SK-N-MC (cell line): ENCODE measurements around the gene GNAQ.

Source experiments
- DNase-seq: peaks from one replicate; pipeline ENCODE4 v3.0.0-alpha.2; 2011; ENCODE audit warnings: low read depth, low spot score
- H3K27ac ChIP-seq: fragments of 200-600 bp; sonication (generic); 2 replicates; pipeline ENCODE4 v1.5.1; 2016; ENCODE audit warnings: mixed run types
- H3K36me3 ChIP-seq: fragments of 200-600 bp; sonication (generic); 2 replicates; pipeline ENCODE4 v1.6.1; 2017; ENCODE audit warnings: antibody characterized with exemption, low read length, mixed read lengths; ENCODE audit not compliant: insufficient read depth
- H3K4me3 ChIP-seq: fragments of 200-600 bp; sonication (generic); 2 replicates; pipeline ENCODE4 v1.5.1; 2016
- H3K9ac ChIP-seq: fragments of 200-600 bp; sonication (generic); 2 replicates; pipeline ENCODE4 v1.8.0; 2017; ENCODE audit warnings: mixed run types, mixed read lengths; ENCODE audit not compliant: insufficient read length
- H3K9me3 ChIP-seq: fragments of 200-600 bp; sonication (generic); 2 replicates; pipeline ENCODE4 v1.6.1; 2017; ENCODE audit warnings: low read depth, mild to moderate bottlenecking, antibody characterized with exemption, low read length, moderate library complexity, mixed read lengths
- EZH2 ChIP-seq: fragments of 200-600 bp; sonication (generic); IDR thresholded peaks from one replicate; pipeline ENCODE4 v1.6.1; 2017; ENCODE audit warnings: antibody characterized with exemption
- FOXP2 ChIP-seq: optimal IDR thresholded peaks from 2 replicates; pipeline ENCODE3; 2011; ENCODE audit warnings: mild to moderate bottlenecking, moderate library complexity; ENCODE audit not compliant: insufficient read depth; ENCODE audit errors: extremely low read length, control extremely low read depth
- POLR2AphosphoS5 ChIP-seq: IDR thresholded peaks from 2 replicates; pipeline ENCODE4 v1.6.1; 2012; ENCODE audit warnings: mild to moderate bottlenecking, low read depth, low read length, borderline replicate concordance

Gene GNAQ

DNA sequence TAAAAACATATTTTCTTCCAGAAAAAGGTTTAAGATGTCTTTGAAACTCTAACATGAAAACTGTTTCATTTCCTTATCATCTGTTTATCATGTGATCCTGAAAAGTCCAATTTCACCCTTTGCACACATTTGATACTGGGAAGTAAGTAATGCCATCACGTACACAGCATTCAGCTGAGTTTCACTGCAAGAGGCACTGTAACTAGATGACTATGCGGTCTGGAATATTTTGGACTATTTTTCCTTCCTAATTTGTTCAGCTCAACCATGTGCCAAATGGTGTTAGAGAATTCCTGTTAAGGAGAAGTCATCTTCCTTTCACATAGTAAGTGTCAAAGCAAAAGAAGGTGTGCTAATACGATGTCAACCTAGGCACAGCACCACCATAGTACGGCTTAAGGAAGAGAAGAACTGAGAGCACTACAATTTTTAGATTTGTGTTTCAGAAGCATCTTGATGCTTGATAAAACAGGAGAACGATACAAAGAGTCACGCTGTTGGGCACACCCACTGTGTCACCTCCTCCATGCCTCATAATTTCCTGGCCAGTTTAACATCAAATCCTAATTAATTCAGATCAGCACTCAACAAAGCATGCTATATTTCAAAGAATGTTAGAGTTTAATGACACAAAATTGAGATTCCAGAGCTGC is 77.5 kb downstream of the GNAQ start:
- no peak for DNase-seq
- no peak overlapping the region for H3K4me3 ChIP-seq
- TF ChIP-seq POLR2AphosphoS5: no peak
- TF ChIP-seq EZH2: no peak
- no peak for TF ChIP-seq FOXP2
- H3K36me3 ChIP-seq: no peaks in the 10 kb centered on the region
- H3K27ac ChIP-seq: peak overlapping the region; percentile 32; the same call in 1 of the 2 replicates
- H3K9me3 ChIP-seq: no peaks in the 10 kb centered on the region
- H3K9ac ChIP-seq: no peak overlapping the region

- no peaks in the 10 kb centered on the region for H3K9me3 ChIP-seq
- H3K27ac ChIP-seq: peak overlapping the region; percentile 32; the same call in 1 of the 2 replicates
Measured at GRCh38 chr9:77953590-77953989, 78.0 kb downstream of the GNAQ start.

DNA sequence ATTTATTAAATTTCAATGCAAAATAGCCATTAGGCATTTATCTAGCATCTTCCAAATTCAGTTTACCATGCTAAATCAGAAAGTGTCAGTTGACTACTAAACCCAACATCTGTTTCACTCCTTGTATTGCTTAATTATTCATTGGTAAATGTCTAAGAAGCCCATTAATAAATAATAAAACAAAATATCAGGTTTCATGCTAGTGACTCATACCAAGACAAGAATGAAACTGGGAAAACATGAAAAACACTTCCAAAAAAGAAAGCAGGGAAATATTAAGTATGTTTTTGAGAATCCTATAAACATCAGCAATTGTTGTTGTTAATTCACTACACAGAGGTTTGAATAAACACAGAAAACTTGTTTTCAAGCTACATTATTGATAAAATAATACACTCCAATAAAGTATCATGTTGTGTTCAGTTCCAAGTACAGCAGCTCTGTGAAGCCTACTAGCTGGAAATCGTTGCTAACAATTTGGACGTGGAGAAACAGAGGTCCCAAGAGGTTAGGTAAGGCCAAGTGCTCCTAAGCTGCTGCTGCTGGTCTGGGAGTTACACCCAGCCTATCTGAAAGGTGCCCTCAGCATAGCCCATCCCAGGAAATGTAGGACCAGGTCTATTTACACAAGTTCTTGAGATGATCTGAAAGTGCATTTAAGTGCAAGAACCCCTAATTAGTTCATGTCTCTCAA is 78.8 kb downstream of the GNAQ start:
- Histone ChIP-seq H3K4me3 (peak overlapping the region; percentile 20; the same call in 1 of the 2 replicates), H3K9ac (no peak overlapping the region), H3K27ac (0 out of 2 replicates have a peak overlapping the region, but pooled peaks have one; percentile 32), H3K36me3 (no peaks in the 10 kb centered on the region), H3K9me3 (no peaks in the 10 kb centered on the region)
- no peak for DNase-seq
- TF ChIP-seq EZH2 (no peak), POLR2AphosphoS5 (no peak), FOXP2 (no peak)

More at GRCh38 chr9:77953590-77953989, 78.0 kb downstream of the GNAQ start:
- DNase-seq: no peak
- H3K36me3 ChIP-seq: no peaks in the 10 kb centered on the region
- no peak overlapping the region for H3K4me3 ChIP-seq
- no peak overlapping the region for H3K9ac ChIP-seq
- TF ChIP-seq POLR2AphosphoS5 (no peak), FOXP2 (no peak), EZH2 (no peak)

DNA sequence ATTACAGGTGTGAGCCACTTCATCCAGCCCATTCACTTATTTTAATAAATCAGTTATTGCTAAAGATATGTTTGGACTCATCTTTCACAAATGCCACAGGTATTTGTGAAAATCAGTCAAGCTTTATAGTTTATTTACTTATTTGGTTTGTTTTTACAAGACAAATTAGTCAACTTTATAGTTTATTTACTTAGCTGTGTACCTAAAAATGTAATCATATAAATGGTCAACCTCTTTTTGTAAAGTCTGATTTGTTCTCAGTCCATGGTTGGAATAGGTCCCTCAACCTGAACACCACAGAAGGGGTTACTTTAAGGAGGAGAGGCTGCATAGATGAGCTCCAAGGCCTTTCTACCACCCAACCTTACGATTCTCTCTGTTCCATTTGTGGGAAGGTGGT is 80.2 kb downstream of the GNAQ start:
- Histone ChIP-seq H3K36me3 (no peaks in the 10 kb centered on the region), H3K4me3 (no peak overlapping the region), H3K27ac (no peak overlapping the region), H3K9ac (no peak overlapping the region), H3K9me3 (no peaks in the 10 kb centered on the region)
- TF ChIP-seq FOXP2: no peak
- TF ChIP-seq POLR2AphosphoS5: no peak
- TF ChIP-seq EZH2: no peak
- no peak for DNase-seq

- TF ChIP-seq POLR2AphosphoS5 (no peak), EZH2 (no peak), FOXP2 (no peak)
- no peak overlapping the region for H3K27ac ChIP-seq
- no peaks in the 10 kb centered on the region for H3K9me3 ChIP-seq
- DNase-seq: no peak
- H3K36me3 ChIP-seq: no peaks in the 10 kb centered on the region
- H3K4me3 ChIP-seq: no peak overlapping the region
- H3K9ac ChIP-seq: no peak overlapping the region
Measured at GRCh38 chr9:77949751-77950436, 81.7 kb downstream of the GNAQ start.

- no peak overlapping the region for H3K4me3 ChIP-seq
- TF ChIP-seq FOXP2 (no peak), POLR2AphosphoS5 (no peak), EZH2 (no peak)
- no peak overlapping the region for H3K27ac ChIP-seq
- DNase-seq: no peak
- no peak overlapping the region for H3K9ac ChIP-seq
- H3K36me3 ChIP-seq: no peaks in the 10 kb centered on the region
- no peaks in the 10 kb centered on the region for H3K9me3 ChIP-seq
Measured at GRCh38 chr9:77947651-77948050, 84.0 kb downstream of the GNAQ start.

DNA sequence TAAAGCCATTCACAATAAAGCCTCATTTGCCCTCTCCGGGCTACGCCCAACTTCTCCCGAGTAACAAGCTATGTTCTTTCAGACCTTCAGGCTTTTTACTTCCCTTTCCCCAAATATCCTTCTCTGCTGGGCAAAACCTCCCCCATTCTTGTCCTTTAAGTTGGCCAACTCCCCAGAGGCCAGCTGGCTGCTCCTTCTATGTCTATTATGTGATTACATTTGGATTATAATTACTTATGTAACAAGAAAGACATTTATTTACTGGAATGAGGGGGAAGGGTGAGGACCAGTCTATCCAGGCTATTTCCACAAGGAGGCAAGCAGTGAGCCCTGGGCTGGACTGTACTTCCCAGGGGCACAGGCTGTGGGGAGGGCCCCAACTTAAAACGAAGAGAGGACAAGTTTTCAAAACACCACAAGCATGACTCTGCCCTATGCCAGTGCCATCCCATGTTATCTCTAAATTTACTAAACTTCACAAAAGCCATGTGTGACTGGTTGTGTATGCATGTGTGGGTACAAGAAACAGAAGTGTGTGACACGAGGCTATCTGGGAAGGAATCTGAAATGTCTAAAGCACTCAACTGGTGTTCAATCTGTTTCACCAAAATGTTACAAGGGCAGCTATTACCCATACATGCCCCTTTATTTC is 84.5 kb downstream of the GNAQ start:
- DNase-seq: no peak
- Histone ChIP-seq H3K9ac (no peak overlapping the region), H3K9me3 (no peaks in the 10 kb centered on the region), H3K4me3 (no peak overlapping the region), H3K36me3 (no peaks in the 10 kb centered on the region), H3K27ac (no peak overlapping the region)
- TF ChIP-seq POLR2AphosphoS5: no peak
- TF ChIP-seq FOXP2: no peak
- TF ChIP-seq EZH2: no peak

DNA sequence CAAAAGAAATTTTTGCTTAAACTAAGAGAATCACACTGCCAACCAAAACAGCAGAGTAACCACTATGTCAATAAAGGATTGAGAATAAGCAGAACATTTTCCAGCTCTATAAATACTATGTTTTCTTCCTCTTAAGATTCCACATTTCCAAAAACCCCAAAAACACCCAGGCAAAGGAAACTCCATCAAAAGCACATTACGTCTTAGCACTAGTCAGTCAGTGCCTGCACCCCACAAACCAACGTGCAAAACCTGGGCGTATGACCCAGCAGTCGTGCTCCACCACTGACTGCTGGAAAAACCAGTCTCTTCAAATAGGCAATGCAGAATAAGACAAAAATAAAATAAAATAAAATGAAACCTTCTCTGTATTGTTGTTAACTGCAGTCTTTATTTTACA is 85.3 kb downstream of the GNAQ start:
- Histone ChIP-seq H3K4me3 (no peak overlapping the region), H3K36me3 (no peaks in the 10 kb centered on the region), H3K9ac (no peak overlapping the region), H3K9me3 (no peaks in the 10 kb centered on the region), H3K27ac (no peak overlapping the region)
- no peak for TF ChIP-seq EZH2
- TF ChIP-seq POLR2AphosphoS5: no peak
- no peak for TF ChIP-seq FOXP2
- no peak for DNase-seq
